ENCODE results near the gene PANX3. TPM values are rescaled to one million over a fixed set of nuclear protein-coding genes. Genes with fewer than 3 reads are reported as not detected.

The PANX3 gene
- total RNA-seq, 1 experiment from 2014 or later, result not detected

GRCh38 chr11:124646148-124646547 is 34.9 kb downstream of the PANX3 start:
- Histone ChIP-seq H3K18ac (ENCODE audit: insufficient read length, low read depth, low read length) (no peak overlapping the region), H3K9ac (ENCODE audit: extremely low read depth, insufficient read length, low read length) (no peak overlapping the region), H3K79me1 (ENCODE audit: insufficient read depth, low read depth, low read length, poor library complexity, severe bottlenecking) (no peaks in the 10 kb centered on the region), H4K20me1 (ENCODE audit: control insufficient read depth, insufficient read depth, insufficient read length) (no peaks in the 10 kb centered on the region), H4K91ac (ENCODE audit: insufficient read length, low read depth, low read length) (no peak overlapping the region), H3K4me1 (ENCODE audit: insufficient read depth, low read length) (no peaks in the 10 kb centered on the region), H3K56ac (ENCODE audit: insufficient read length, low read depth, low read length) (no peak overlapping the region), H3K27me3 (ENCODE audit: insufficient read depth, low read length) (peaks cover 3% of the 10 kb centered on the region; the same call in 1 of the 2 replicates), H3K27ac (ENCODE audit: insufficient read length, low read depth, low read length) (no peak overlapping the region), H3K4ac (ENCODE audit: low read depth, low read length) (no peak overlapping the region), H2BK120ac (ENCODE audit: low read depth, low read length, poor library complexity, severe bottlenecking) (no peak overlapping the region), H3K23me2 (ENCODE audit: insufficient read length, low read depth, low read length, poor library complexity, severe bottlenecking) (no peaks in the 10 kb centered on the region), H4K5ac (ENCODE audit: insufficient read length, low read depth, low read length) (no peak overlapping the region), H2BK12ac (ENCODE audit: insufficient read length, low read depth, low read length) (no peak overlapping the region), H2BK15ac (ENCODE audit: low read depth, low read length) (no peak overlapping the region), H2AK5ac (ENCODE audit: insufficient read length, low read length) (no peak overlapping the region), H2AFZ (ENCODE audit: low read length) (no peak overlapping the region), H3K14ac (ENCODE audit: insufficient read depth, low read length) (no peak overlapping the region), H3T11ph (ENCODE audit: low read length) (no peak overlapping the region), H3K79me2 (ENCODE audit: insufficient read depth, low read length) (no peaks in the 10 kb centered on the region), H3K4me2 (ENCODE audit: insufficient read depth, insufficient read length, low read length) (no peak overlapping the region), H2BK5ac (ENCODE audit: insufficient read length, low read length) (no peak overlapping the region), H3K23ac (ENCODE audit: insufficient read length, low read depth, low read length) (no peak overlapping the region), H3K9me3 (ENCODE audit: control insufficient read depth, low read depth, low read length) (no peaks in the 10 kb centered on the region), H2BK20ac (ENCODE audit: low read depth, low read length, poor library complexity, severe bottlenecking) (no peak overlapping the region), H4K8ac (replicated peaks; ENCODE audit: insufficient read length, low read depth, low read length) (no peak overlapping the region)
- H3K27me3 Mint-ChIP-seq (ENCODE audit: low read depth), result peaks cover 2% of the 10 kb centered on the region; the same call in 1 of the 2 replicates
- H3K4me3 Mint-ChIP-seq, result no peak overlapping the region
- WGBS (ENCODE audit: extremely low coverage, insufficient read length, low lambda C conversion rate), result no CpG with 5 or more reads among the region's 3 CpGs
- no peak for TF ChIP-seq CTCF (conservative IDR thresholded peaks at IDR 0.05)
- peaks cover 0 to 2% (median 1%) of the 10 kb centered on the region in 3 experiments; a peak in 3 of 7 replicates for H3K36me3 Mint-ChIP-seq (ENCODE audit: insufficient read depth in 1 of 3, low read depth in 3 of 3)
- no peak for DNase-seq
- H3K4me1 Mint-ChIP-seq, result peaks cover 5% of the 10 kb centered on the region in 2 experiments
- no peak overlapping the region for H3K27ac Mint-ChIP-seq
- H3K9me3 Mint-ChIP-seq, result no peaks in the 10 kb centered on the region
